Measurements from ENCODE around the gene CCDC92.

- no peak for TF ChIP-seq FOXM1 (IDR thresholded peaks at IDR 0.05; ENCODE audit: low read depth)
- no peak for TF ChIP-seq CTCF (IDR thresholded peaks at IDR 0.05)
- no peak for TF ChIP-seq REST (IDR thresholded peaks at IDR 0.05; ENCODE audit: low read depth, low read length)
- TF ChIP-seq GABPA (IDR thresholded peaks at IDR 0.05; ENCODE audit: low read depth): no peak
- no peak for TF ChIP-seq NFIC (IDR thresholded peaks at IDR 0.05; ENCODE audit: borderline replicate concordance)
- no peak for TF ChIP-seq POLR2AphosphoS5 (IDR thresholded peaks at IDR 0.05; ENCODE audit: low read depth, low read length)
- TF ChIP-seq RAD21 (IDR thresholded peaks at IDR 0.05; ENCODE audit: low read length): no peak
- TF ChIP-seq MAX (IDR thresholded peaks at IDR 0.05; ENCODE audit: low read depth): no peak
- no peak for TF ChIP-seq USF2 (IDR thresholded peaks at IDR 0.05; ENCODE audit: borderline replicate concordance, low read depth, low read length)
- no peak for TF ChIP-seq USF1 (IDR thresholded peaks at IDR 0.05; ENCODE audit: borderline replicate concordance, low read depth)
- TF ChIP-seq TEAD4 (IDR thresholded peaks at IDR 0.05; ENCODE audit: borderline replicate concordance, insufficient read depth): no peak
- TF ChIP-seq SMC3 (IDR thresholded peaks at IDR 0.05; ENCODE audit: low read depth, low read length): no peak
- no peak for TF ChIP-seq EP300 (IDR thresholded peaks at IDR 0.05; ENCODE audit: borderline replicate concordance in 1 of 2, low read depth in 1 of 2, low read length in 1 of 2)
These were observed 36.7 kb downstream of the CCDC92 start for GRCh38 chr12:123935956-123936355.

Data from SK-N-SH (cell line).